Bronchial epithelial cell (primary cell): ENCODE data around the gene MMUT. TPM values are rescaled to one million over a fixed set of nuclear protein-coding genes. Genes with fewer than 3 reads are reported as not detected.
A peak's percentile ranks its signal among the peaks of the same experiment; 100 is the strongest.

ENCODE experiments used
- DNase-seq: peaks from one replicate; pipeline ENCODE4 v3.0.0-alpha.2; 2010; ENCODE audit warnings: low read depth
- FAIRE-seq: peaks from 2 replicates; lab custom pipeline; 2011; peaks lifted over from hg19 to GRCh38; lab: Jason Lieb, UNC
- H3K27me3 ChIP-seq: 2 replicates; pipeline ENCODE4 v1.5.1; 2011; ENCODE audit warnings: low read length; ENCODE audit not compliant: control insufficient read depth, insufficient read depth
- H3K36me3 ChIP-seq: 2 replicates; pipeline ENCODE4 v1.5.1; 2011; ENCODE audit warnings: low read length; ENCODE audit not compliant: control insufficient read depth, insufficient read depth
- H3K4me3 ChIP-seq: 2 replicates; pipeline ENCODE4 v1.5.1; 2011; ENCODE audit warnings: mild to moderate bottlenecking, low read depth, low read length, control low read depth
- CTCF ChIP-seq: IDR thresholded peaks from 2 replicates; pipeline ENCODE4 v1.5.1; 2011; ENCODE audit warnings: mild to moderate bottlenecking, moderate library complexity, low read length, control low read depth, inconsistent platforms; ENCODE audit not compliant: insufficient read depth, severe bottlenecking
- total RNA-seq: library from RNA; depleted of rRNA; stranded (reverse); fragments of >200 nt; gene quantifications from 2 replicates; pipeline ENCODE4 v1.2.1, GENCODE V29; 2014

MMUT gene
- total RNA-seq, 1 donor from 2014 or later = 19.7 TPM

- H3K36me3 ChIP-seq = no peaks in the 10 kb centered on the region
- H3K4me3 ChIP-seq = no peak overlapping the region
- no peaks in the 10 kb centered on the region for H3K27me3 ChIP-seq
- no peak for TF ChIP-seq CTCF
- FAIRE-seq = no peak
- no peak for DNase-seq
These were observed 46.9 kb downstream of the MMUT start for GRCh38 chr6:49416195-49416594.

- H3K27me3 ChIP-seq = no peaks in the 10 kb centered on the region
- FAIRE-seq = no peak
- no peak overlapping the region for H3K4me3 ChIP-seq
- no peak for DNase-seq
- no peaks in the 10 kb centered on the region for H3K36me3 ChIP-seq
- TF ChIP-seq CTCF = no peak
These were observed 47.7 kb downstream of the MMUT start for GRCh38 chr6:49415358-49415757.

GRCh38 chr6:49410564-49410963 lies 52.5 kb downstream of the MMUT start:
- Histone ChIP-seq H3K27me3 (no peaks in the 10 kb centered on the region), H3K36me3 (no peaks in the 10 kb centered on the region), H3K4me3 (no peak overlapping the region)
- DNase-seq = no peak
- no peak for TF ChIP-seq CTCF
- no peak for FAIRE-seq

GRCh38 chr6:49409951-49410542 lies 53.0 kb downstream of the MMUT start:
- peak; percentile 69 for DNase-seq
- H3K36me3 ChIP-seq = no peaks in the 10 kb centered on the region
- peak; percentile 68 for FAIRE-seq

GRCh38 chr6:49406250-49406970 lies 56.6 kb downstream of the MMUT start:
- Histone ChIP-seq H3K4me3 (no peak overlapping the region), H3K27me3 (no peaks in the 10 kb centered on the region)
- FAIRE-seq = no peak

More at GRCh38 chr6:49409951-49410542, 53.0 kb downstream of the MMUT start:
- H3K4me3 ChIP-seq = no peak overlapping the region
- no peaks in the 10 kb centered on the region for H3K27me3 ChIP-seq
- peak; percentile 79 for TF ChIP-seq CTCF

More at GRCh38 chr6:49406250-49406970, 56.6 kb downstream of the MMUT start:
- TF ChIP-seq CTCF = no peak
- peak; percentile 27 for DNase-seq
- no peaks in the 10 kb centered on the region for H3K36me3 ChIP-seq
